Hepatocyte (in vitro differentiated cells): Measurements from ENCODE around the gene UBE2Q1.

Source experiments
- CTCF ChIP-seq: fragments of 200-600 bp; sonication (generic); IDR thresholded peaks from 2 replicates; pipeline ENCODE4 v1.5.1; 2016; ENCODE audit warnings: antibody characterized with exemption, mild to moderate bottlenecking; ENCODE audit not compliant: poor library complexity
- EZH2 ChIP-seq: fragments of 200-600 bp; sonication (generic); IDR thresholded peaks from 2 replicates; pipeline ENCODE4 v1.6.1; 2016; ENCODE audit warnings: antibody characterized with exemption, mild to moderate bottlenecking, borderline replicate concordance
- EZH2phosphoT487 ChIP-seq: fragments of 200-600 bp; sonication (generic); IDR thresholded peaks from one replicate; pipeline ENCODE4 v1.6.1; 2018; ENCODE audit warnings: antibody characterized with exemption, mild to moderate bottlenecking, low read depth, moderate library complexity; ENCODE audit not compliant: unreplicated experiment, severe bottlenecking

DNA sequence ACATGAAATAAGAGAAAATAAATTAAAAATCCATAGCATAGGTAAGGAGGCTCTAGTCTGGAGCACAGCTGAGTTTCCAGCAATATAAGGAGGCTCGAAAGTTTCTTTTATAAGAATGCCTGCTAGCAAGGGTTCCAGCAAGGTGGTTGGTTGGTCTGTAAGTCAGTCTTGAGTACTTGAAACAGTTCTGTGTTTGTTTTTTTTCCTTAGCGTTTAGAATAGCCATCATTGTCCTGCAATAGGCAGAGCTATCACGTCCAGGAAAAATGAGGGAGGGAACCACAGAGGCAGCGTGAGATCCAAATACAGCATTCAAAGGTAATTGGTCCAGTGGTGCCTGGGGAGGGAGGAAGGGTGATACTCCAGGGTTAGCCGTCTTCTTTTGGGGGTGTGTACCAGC is 8.4 kb downstream of the UBE2Q1 start:
- no peak for TF ChIP-seq EZH2
- no peak for TF ChIP-seq EZH2phosphoT487
- TF ChIP-seq CTCF = no peak
